Stimulated activated CD8-positive, alpha-beta memory T cell treated with anti-CD3 and anti-CD28 coated beads, Interleukin-4, amount 100 ng/mL, for 1 hour (primary cell): ENCODE measurements around the gene PDE8A.

Source experiments
- DNase-seq, 2 donors: peaks; one replicate each; pipeline ENCODE4 v3.0.0-alpha.2; 2020; ENCODE audit warnings: low read depth in 2 of 2, low spot score in 1 of 2

Gene PDE8A

DNA sequence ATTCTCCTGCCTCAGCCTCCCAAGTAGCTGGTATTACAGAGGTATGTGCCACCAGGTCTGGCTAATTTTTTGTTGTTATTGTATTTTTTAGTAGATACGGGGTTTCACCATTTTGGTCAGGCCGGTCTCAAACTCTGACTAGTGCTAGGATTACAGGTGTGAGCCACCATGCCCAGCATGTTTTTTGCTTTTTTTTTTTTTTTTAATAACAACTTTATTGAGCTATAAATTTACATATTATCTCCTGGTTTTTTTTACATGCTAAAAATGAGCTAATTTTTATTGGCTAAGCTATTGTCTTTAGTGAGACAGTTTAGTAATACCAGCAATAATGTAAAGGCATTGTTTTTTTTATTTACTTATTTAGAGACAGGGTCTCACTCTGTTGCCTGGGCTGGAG lies 105.2 kb downstream of the PDE8A start:
- no peak for DNase-seq

DNA sequence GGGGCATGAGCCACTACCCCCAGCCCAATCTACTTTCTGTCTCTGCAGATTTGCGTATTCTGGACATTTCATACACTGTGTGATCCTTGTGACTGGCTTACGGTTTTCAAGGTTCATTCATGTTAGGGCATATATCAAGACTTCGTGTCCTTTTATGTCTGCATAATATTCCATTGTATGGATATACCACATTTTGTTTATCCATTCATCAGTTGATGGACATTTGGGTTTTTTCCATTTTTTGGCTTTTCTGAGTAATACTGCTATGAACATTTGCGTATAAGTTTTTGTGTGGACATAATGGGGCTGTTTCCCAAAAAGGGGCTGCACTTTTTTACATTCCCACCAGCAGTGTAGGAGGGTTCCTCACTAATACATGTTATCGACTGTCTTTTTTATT lies 106.6 kb downstream of the PDE8A start:
- DNase-seq = no peak

DNA sequence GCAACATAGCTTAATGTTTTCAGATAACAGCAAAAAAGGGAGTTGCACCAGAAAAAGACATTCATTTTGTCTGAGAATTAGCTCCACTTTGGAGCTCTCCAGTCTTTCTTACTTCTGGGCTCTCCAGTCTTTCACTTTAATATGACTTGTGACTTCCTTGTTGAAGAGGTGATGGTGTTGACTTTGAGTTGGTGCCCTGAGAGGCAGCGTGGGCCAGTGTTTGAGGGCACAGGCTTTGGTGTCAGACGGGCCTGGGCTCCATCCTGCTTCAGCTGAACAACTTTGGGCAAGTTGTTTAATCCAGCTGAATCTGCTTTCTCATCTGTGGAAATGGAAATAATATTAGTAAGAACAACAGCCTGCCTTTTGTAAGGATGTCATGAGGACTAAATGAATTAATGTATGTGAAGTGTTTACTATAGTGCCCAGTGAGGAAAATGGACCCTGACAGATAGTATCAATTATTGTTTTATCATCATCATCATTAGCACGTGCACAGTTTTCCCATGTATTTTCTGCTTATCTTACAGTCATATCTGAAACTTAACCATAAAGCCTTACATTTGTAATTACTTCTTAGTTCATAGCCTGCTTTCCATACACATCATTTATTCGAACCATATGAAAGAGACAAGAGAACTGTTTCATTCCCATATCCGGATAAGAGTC lies 108.4 kb downstream of the PDE8A start:
- DNase-seq = no peak

DNA sequence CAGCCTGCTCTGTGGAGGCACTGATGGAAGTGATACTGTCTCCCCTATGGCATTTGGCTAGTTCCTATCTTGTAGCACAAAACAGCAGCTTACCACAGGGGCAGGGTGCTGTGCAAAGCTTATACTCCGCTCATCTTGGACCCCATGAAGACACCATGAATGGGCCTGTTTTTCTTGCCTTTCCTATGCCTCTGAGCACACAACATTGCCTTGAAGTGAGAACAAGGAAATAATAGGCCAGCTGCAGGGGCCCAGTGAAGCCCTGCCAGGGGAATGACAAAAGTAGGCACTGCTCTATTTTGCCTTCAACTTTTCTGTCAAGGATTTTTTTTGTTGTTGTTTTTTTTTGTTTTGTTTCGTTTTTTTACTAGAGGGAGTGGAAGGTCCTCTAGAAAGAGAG lies 110.3 kb downstream of the PDE8A start:
- no peak for DNase-seq

DNA sequence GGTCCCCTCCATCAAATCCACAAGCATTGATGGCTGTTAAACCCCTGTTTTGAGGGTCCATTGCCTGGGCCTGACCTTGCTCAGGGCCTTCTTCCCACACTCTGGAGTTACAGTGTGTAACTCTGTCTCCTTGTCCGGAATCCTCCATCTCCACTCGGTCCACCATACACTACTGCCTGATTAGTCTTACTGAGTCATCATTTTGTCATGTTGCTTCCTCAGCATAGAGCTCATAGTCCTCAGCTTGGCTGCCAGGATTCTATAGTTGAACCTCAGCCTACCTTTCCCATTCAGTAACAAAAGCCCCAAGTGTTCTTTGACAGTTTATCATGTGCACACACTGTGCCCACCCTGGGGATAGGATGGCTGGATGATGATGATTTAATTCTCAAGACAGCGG lies 113.0 kb downstream of the PDE8A start:
- DNase-seq = no peak

DNA sequence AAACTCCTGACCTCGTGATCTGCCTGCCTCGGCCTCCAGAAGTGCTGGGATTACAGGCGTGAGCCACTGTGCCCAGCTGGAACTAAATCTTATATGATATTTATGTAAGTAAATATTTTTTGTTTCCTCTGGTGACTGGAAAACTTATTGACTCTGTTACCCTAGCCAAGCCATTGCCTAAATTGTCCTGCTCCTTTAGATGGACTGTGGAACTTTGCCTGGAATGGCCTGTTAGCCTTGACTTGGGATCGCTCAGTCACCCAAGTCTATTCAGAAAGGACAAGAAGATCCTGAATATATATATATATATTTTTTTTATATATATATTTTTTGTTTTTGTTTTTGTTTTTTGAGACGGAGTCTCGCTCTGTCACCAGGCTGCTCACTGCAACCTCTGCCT lies 113.9 kb downstream of the PDE8A start:
- no peak for DNase-seq

DNA sequence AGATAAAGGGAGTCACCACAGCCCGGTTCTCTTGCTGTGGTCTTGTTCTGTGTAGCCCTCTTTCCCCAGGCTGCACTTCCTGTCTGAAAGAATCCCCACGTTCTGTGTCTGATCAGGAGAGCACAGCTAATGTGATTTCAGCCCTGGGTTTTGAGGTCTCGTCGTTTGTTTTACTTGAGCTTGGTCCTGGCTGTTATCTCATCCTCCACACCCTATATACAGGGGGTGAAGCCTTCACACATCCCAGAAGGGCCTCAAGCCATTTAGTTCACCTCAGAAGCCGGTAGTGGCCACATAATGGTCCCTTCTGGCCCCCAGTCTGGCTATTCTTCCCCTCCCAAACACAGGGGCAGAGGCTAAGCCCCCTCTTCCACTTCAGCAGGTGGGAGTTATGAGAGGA lies 115.6 kb downstream of the PDE8A start:
- DNase-seq = no peak

DNA sequence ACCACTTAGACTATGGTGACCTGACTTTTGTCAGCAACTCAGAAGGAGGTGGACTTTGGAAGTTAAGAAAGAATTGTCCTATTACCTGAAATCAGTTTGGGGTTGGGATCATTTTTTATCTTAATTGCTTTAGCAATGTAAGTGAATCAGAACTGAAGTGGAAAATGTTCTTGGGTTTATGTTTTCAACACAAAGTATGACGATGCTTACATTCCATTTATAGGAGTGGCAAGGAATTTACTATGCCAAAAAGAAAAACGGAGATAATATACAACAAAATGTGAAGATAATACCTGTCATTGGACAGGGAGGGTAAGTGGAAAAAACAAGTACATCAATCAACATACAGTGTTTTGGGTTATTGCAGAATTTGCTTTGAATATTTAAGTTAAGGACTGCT lies 116.1 kb downstream of the PDE8A start:
- DNase-seq = no peak

DNA sequence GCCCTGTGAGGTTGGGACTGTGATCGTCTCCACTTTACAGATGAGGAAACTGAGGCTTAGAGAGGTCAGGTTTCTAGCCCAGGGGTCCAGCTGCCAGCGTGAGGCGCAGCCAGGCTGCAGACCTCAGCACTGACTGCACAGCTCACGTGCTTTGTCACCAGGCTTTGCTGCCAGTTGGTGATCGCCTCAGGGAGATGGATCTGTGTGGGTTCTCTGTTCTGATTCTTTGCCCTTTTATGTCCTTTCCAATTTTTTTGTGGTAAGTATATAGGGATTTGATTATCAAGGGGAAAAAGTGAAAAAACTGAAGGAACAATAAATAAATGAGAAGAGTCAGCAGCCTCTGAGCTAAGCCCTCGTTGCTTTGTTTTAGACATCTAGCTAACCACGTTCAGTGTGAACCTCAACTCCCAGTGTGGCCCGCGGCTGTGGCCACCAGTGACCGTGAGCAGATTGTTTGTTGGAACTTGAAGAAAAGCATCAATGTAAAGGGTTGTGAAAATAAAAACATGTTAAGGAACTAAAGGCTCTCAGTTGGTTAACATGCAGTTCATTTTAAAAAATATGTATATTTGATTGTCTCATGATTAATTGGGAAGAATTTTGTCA lies 117.6 kb downstream of the PDE8A start:
- no peak for DNase-seq

DNA sequence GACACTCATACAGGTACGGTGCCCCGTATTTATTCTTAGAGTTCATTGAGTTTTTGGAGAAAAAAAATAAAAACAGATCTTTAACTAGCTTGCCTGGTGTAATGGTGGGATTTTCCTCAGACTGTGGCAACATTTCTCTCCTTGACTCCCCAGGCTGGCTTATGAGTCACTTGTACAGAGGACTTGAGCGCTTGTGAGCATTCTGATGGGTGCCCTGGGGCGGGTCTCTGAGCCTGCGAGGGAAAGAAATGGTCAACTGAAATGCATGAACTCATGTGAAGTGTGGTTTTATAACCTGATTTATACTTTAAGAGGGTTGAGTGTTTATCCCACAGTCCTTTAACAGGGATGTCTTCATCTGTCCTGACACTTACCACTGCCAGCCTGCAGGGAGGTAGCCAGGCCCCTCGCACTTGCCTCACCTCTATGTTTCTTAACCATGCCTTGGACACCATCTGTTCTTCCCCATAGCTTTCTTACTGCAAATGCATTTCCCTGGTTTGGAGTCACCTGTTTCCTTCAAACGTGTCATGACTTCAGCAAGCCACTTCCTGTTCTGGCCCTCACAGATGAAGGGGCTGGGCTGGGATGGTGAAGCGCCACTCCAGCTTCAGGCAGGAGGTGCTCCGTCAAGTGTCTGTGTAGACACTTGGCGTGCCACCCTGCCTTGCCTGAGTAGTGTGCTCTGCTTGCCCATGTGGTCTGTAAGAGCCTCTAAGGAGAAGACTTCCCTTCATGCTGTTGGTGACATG lies 118.7 kb downstream of the PDE8A start:
- DNase-seq = no peak

DNA sequence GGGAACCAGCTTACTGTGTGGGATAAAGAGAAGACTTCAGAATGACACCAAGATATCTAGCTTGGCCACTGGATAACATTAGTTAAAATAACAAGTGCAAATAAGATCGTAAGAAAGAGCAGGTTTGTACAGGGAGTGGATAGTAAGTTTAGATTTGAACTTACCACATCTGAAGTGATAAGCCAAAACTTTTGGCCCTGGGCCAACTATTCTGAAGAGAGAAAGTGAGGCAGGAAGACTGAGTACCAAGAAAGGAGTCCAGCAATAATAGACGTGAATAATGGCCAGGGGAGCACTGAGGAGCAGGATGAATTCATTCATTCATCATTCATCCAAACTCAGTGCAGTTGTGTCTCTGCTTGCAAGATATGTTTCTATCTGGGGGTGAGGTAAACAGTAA lies 122.9 kb downstream of the PDE8A start:
- DNase-seq = no peak

DNA sequence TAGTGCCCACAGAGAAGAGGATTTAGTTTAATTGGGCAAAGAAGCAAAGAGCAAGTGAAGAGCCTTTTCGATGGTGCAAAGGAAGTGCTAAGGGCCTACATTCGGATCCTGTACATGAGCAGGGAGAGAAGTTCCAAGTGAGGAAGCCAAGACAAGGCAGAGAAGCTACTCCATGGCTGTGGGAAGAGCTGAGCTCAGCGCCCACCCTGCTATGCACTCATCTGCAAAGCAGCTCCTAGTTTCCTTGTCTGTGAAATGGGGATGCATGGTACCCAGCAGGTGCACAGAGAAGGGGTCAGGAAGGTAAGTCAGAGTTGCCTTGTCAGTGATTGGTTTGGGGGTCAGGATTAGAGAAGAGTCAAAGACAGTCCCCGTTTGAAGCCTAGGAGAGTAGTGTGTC lies 126.5 kb downstream of the PDE8A start:
- DNase-seq = no peak

DNA sequence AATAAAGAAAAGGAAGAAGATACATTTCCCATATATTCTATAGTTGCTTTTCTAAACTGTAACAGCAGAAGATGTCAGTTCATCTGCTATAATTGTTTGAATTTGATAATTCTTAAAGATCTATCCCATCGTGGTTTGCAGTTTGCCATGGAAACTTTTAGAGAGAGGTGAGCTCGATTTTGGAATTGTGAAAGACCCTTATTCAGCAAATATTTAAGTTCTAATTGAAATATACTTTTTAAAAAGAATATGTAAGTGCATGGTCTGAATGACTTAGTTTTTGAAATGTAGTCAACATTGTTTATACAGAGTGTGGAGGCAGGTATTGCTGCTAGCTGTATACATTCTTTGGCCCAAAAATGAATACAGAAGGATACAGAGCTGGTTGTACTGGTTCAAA lies 127.7 kb downstream of the PDE8A start:
- DNase-seq = no peak

DNA sequence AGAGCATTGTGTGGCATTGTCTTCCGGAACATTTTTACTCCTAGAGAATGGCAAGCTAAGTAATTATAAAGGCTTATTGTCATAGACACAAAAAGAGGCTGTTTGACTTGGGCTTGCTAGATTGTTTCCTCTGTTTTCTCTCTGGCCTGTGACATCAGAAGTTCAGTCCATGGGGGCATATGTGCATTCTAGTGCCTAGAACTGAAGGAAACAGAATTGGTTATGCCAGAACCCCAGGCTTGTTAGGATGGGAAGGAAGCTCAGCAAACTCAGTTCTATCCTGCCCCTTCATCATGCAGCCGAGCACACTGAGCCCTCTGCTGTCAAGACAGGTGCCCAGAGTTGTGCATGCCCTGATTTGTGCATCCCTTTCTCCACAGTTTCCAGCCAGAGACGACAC lies 131.3 kb downstream of the PDE8A start:
- no peak for DNase-seq

DNA sequence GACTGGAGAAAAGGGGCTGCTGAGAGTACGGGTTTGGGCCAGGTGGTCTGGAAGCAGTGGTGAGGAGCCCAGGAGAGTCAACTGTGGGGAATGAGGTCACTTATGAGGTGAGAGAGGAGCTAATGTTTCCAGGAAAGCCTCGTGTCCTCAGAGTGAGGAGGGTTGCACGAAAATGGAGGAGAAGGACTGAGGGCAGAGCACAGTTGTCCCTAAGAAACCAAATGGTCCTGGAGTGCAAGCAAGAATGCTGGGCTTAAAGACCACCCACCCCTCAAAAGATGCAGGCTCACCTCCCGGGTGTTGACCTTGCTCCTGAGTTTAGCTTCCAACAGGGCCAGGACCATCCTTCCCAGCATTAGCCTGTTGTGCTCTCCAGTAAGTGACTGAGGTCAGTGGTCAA lies 133.2 kb downstream of the PDE8A start:
- no peak for DNase-seq

DNA sequence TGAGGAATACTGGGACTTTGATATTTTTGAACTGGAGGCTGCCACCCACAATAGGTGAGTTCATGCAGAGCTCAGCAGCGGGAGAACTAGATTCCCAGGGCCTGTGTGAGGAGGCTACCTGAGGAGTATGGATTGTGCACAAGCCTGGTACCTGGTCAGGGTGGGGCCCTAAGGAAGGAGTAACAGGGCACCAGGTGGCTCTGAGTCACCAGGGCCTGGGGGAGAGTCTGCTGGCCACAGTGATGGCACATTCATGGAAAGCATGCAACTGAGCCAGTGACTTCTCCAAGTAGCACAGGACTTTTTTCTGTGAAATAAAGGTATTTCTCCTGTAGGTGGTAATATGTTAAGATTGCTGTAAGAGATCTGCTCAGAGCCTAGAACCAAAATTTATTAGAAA lies 134.4 kb downstream of the PDE8A start:
- no peak for DNase-seq

DNA sequence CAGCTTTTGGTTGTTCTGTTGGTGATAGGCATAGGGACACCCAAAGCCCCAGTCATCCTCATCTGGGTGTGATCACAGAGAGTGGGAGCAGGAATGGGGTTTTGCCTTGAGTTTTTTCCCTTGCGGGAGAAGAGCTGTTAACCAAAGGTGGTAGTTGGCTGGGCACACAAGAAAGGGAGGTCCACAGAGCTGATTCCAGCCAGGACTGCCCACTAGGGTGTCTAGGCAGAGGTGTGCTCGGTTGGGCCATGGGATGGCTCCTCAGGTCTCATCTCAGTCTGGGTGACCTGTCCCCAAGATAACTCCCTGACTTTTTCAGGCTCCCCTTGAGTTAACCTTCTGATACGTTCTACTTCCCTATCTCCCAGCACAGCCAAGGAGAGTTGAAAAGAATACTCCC lies 134.8 kb downstream of the PDE8A start:
- DNase-seq = no peak

DNA sequence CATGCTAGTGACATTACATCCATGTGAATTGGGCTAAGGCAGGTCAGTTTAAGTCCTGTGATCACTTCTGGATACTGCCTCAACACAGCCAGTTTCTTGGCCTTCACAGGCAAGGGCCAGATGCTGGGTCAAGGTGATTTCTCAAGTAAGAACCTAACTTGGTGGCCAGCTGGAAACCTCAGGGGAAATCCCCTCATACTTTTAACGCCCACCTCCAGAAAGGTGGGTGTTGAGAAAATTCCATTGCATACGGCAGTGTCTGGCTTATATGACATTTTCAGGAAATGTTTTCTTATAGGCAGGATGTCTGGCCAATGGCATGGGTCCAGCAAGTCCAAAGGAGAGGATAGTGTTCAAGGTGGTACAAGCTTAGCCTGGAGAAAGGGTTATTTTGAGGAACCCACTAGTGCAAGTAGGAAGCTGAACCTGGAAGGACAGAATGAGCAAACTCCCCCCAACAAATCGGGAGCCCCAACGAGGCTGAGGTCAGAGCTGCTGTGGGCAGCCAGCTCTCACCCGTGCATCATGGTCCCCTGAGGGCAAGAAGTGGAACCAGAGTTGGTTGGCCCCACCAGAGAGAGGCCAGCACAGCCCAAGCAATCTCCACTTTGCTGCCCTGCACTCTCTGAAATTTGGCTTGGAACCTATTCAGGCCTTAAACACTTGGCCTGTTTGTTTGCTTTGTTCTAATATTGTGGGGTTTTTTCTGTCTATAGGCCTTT lies 135.4 kb downstream of the PDE8A start:
- DNase-seq = no peak

DNA sequence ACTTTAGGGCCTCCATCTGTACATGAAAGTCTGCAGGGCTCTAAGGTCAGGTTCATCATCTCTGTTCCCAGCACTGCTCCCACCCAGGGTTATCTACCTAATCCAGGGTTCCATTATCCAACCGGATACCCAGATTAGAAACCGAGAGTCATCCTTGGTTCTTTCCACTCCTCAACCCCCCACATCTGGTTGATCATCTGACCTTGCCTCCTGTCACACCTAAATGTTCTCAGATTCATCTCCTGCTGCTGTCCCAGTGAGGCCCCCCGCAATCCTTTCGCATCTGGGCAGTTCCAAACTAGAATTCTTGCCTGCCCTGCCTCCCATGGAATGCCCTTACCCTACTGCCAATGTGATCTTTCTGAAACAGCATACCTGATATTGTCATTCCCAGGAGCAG lies 136.5 kb downstream of the PDE8A start:
- DNase-seq = no peak

DNA sequence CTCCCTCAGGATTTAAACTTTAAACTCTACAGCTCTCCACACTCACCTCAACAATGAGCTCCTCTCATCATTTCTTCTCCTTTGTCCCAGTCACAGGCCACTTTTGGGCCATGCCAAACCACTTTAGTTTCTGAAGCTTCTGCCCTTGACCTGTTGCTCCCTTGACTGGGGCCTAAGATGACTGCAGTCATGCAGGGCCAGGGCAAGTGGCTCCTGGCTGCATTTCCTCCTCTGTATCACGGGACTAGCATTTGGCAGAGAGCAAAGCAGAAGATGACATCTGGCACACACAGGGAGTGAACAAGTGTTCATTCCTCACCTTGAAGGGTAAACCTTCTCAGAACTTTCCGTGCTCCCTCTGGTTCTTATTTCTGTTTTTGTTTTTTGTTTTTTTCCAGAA lies 136.9 kb downstream of the PDE8A start:
- no peak for DNase-seq

DNA sequence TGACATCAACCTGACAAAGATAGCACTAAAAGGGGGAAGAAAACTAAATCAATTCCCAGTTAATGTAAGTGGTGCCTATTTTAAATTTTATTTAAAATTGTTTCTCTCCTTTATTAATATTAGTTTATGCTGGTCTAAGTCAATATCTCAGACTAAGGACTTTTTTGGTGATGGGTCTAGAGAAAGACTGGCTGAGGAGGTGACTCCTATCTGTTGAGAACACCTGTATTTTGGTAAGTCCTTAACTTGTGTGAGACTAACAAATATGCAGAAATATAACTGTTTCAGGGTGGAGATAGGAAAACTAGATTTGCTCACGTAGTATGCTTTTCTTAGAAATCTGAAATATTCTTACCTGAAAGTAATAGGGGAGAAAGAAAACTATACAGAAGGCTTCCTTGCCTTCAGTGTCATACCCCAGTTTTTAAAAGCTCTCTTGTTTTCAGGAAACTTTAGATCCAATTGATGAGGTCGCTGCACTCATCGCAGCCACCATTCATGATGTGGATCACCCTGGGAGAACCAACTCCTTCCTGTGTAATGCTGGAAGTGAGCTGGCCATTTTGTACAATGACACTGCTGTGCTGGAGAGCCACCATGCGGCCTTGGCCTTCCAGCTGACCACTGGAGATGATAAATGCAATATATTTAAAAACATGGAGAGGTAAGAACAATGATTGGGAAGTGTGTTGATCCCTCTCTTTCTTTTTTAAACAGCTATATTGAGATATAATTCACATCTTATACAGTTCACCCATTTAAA lies 138.9 kb downstream of the PDE8A start:
- no peak for DNase-seq
